C4-2B (cell line): ENCODE results near the gene RIC3.
"Not testable (repeated sequence)": the region's sequence is repeated elsewhere in the genome, so short reads cannot be mapped to it uniquely, and the experiment has no call there.

ENCODE experiments used
- H3K27ac ChIP-seq: fragments of 450-650 bp; 2 replicates; pipeline ENCODE4 v1.5.1; 2017
- ZFX ChIP-seq: fragments of 450-650 bp; IDR thresholded peaks from 2 replicates; pipeline ENCODE4 v1.6.1; 2017
- TF ChIP-seq, protein P1 (sequence below): fragments of 450-650 bp; conservative IDR thresholded peaks from 2 replicates; pipeline ENCODE4 v1.5.1; 2017; ENCODE audit warnings: mild to moderate bottlenecking

The RIC3 gene

GRCh38 chr11:8186429-8186828, 17.6 kb upstream of the RIC3 start:
- TF ChIP-seq, protein P1, sequence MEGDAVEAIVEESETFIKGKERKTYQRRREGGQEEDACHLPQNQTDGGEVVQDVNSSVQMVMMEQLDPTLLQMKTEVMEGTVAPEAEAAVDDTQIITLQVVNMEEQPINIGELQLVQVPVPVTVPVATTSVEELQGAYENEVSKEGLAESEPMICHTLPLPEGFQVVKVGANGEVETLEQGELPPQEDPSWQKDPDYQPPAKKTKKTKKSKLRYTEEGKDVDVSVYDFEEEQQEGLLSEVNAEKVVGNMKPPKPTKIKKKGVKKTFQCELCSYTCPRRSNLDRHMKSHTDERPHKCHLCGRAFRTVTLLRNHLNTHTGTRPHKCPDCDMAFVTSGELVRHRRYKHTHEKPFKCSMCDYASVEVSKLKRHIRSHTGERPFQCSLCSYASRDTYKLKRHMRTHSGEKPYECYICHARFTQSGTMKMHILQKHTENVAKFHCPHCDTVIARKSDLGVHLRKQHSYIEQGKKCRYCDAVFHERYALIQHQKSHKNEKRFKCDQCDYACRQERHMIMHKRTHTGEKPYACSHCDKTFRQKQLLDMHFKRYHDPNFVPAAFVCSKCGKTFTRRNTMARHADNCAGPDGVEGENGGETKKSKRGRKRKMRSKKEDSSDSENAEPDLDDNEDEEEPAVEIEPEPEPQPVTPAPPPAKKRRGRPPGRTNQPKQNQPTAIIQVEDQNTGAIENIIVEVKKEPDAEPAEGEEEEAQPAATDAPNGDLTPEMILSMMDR: no peak
- TF ChIP-seq ZFX: no peak

GRCh38 chr11:8183111-8183510, 14.3 kb upstream of the RIC3 start:
- no peak for TF ChIP-seq ZFX
- TF ChIP-seq, protein P1: no peak
- no peak overlapping the region for H3K27ac ChIP-seq

More at GRCh38 chr11:8186429-8186828, 17.6 kb upstream of the RIC3 start:
- H3K27ac ChIP-seq: no peak overlapping the region

- no peak for TF ChIP-seq ZFX
- TF ChIP-seq, protein P1: no peak
- H3K27ac ChIP-seq: no peak overlapping the region
These were observed 11.6 kb upstream of the RIC3 start for GRCh38 chr11:8180469-8180868.

- H3K27ac ChIP-seq: no peak overlapping the region
- TF ChIP-seq ZFX: no peak
These were observed 9.5 kb upstream of the RIC3 start for GRCh38 chr11:8178297-8178696.

GRCh38 chr11:8177136-8177535, 8.3 kb upstream of the RIC3 start:
- TF ChIP-seq ZFX: no peak
- TF ChIP-seq, protein P1: no peak

DNA sequence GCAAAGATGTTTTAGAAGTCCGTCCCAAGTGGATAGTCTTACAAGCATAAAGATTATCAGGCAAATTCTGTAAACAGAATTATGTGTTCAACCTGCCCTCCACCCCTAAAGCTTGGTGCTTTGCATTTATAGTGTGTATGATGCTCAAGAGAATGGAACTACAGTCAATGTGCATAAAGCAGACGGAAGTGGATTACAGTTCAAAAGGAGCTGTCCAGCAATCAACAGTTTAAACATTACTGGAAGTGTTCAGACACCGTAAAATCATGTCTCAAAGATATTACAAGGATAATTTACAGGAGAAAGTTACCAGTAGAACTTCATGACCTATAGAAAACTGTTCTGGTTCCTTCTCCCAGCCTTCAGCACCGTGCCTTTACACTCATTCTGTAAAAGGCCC, 1.0 kb downstream of the RIC3 start:
- H3K27ac ChIP-seq: no peak overlapping the region
- TF ChIP-seq, protein P1: no peak
- TF ChIP-seq ZFX: no peak

More at GRCh38 chr11:8177136-8177535, 8.3 kb upstream of the RIC3 start:
- no peak overlapping the region for H3K27ac ChIP-seq

GRCh38 chr11:8164746-8165145, 4.1 kb downstream of the RIC3 start:
- TF ChIP-seq, protein P1: no peak
- TF ChIP-seq ZFX: no peak
- no peak overlapping the region for H3K27ac ChIP-seq

DNA sequence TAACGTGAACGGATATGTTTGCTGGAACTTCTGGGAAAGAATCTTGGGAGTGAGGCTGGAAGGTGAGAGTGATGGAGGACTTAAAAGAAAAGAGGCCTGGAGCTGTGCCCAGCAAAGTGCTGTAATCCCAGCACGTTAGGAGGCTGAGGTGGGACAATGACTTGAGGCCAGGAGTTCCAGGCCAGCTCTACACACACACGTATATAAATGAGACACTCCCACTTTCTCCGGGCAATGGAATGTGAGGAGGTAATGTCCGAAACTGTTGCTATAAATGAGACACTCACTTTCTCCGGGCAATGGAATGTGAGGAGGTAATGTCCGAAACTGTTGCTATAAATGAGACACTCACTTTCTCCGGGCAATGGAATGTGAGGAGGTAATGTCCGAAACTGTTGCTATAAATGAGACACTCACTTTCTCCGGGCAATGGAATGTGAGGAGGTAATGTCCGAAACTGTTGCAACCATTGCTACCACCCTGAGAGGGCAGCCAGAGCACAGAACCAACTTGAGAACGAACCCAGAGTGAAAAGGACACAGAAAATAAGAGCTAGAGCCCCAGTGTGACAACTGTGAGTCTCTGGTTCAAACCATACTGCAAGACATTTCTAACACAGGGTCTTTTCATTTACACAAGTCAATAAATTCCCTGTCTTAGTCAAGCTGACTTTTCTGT, 7.1 kb downstream of the RIC3 start:
- not testable (repeated sequence) for H3K27ac ChIP-seq
